Measurements from ENCODE around the gene C2orf15.
"Not testable (repeated sequence)": the region's sequence is repeated elsewhere in the genome, so short reads cannot be mapped to it uniquely, and the experiment has no call there.

DNA sequence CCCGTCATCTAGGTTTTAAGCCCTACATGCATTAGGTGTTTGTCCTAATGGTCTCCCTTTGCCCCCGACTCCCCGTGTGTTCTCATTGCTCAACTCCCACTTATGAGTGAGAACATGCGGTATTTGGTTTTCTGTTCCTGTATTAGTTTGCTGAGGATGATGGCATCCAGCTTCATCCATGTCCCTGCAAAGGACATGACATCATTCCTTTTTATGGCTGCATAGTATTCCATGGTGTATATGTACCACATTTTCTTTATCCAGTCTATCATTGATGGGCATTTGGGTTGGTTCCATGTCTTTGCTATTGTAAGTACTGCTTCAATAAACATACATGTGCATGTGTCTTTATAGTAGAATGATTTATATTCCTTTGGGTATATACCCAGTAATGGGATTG lies 50.9 kb downstream of the C2orf15 start:
- TF ChIP-seq TCF7L2, POLR2AphosphoS5 (IDR thresholded peaks at IDR 0.05; ENCODE audit: low read depth, low read length): not testable (repeated sequence)
- TF ChIP-seq, protein P1, sequence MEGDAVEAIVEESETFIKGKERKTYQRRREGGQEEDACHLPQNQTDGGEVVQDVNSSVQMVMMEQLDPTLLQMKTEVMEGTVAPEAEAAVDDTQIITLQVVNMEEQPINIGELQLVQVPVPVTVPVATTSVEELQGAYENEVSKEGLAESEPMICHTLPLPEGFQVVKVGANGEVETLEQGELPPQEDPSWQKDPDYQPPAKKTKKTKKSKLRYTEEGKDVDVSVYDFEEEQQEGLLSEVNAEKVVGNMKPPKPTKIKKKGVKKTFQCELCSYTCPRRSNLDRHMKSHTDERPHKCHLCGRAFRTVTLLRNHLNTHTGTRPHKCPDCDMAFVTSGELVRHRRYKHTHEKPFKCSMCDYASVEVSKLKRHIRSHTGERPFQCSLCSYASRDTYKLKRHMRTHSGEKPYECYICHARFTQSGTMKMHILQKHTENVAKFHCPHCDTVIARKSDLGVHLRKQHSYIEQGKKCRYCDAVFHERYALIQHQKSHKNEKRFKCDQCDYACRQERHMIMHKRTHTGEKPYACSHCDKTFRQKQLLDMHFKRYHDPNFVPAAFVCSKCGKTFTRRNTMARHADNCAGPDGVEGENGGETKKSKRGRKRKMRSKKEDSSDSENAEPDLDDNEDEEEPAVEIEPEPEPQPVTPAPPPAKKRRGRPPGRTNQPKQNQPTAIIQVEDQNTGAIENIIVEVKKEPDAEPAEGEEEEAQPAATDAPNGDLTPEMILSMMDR (IDR thresholded peaks at IDR 0.05): not testable (repeated sequence)
- TF ChIP-seq, protein P2, sequence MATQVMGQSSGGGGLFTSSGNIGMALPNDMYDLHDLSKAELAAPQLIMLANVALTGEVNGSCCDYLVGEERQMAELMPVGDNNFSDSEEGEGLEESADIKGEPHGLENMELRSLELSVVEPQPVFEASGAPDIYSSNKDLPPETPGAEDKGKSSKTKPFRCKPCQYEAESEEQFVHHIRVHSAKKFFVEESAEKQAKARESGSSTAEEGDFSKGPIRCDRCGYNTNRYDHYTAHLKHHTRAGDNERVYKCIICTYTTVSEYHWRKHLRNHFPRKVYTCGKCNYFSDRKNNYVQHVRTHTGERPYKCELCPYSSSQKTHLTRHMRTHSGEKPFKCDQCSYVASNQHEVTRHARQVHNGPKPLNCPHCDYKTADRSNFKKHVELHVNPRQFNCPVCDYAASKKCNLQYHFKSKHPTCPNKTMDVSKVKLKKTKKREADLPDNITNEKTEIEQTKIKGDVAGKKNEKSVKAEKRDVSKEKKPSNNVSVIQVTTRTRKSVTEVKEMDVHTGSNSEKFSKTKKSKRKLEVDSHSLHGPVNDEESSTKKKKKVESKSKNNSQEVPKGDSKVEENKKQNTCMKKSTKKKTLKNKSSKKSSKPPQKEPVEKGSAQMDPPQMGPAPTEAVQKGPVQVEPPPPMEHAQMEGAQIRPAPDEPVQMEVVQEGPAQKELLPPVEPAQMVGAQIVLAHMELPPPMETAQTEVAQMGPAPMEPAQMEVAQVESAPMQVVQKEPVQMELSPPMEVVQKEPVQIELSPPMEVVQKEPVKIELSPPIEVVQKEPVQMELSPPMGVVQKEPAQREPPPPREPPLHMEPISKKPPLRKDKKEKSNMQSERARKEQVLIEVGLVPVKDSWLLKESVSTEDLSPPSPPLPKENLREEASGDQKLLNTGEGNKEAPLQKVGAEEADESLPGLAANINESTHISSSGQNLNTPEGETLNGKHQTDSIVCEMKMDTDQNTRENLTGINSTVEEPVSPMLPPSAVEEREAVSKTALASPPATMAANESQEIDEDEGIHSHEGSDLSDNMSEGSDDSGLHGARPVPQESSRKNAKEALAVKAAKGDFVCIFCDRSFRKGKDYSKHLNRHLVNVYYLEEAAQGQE (IDR thresholded peaks at IDR 0.05; ENCODE audit: insufficient read depth in 1 of 2, low read depth in 2 of 2, low read length in 1 of 2): not testable (repeated sequence)

Measured in Panc1 (cell line).